Measurements from ENCODE around the gene RPRD1B.

The RPRD1B gene

GRCh38 chr20:38066969-38067716, 33.6 kb downstream of the RPRD1B start:
- in situ Hi-C loops (cut with MboI; ENCODE audit: low sequenced_read_pairs), result loop anchor here (25.0 kb wide), 1 partner anchor 345 kb away; no protein-coding TSS in a partner anchor

- in situ Hi-C loops (cut with MboI; ENCODE audit: low sequenced_read_pairs), result loop anchor here (25.0 kb wide), 1 partner anchor 344 kb away; no protein-coding TSS in a partner anchor
Measured at GRCh38 chr20:38067717-38068365, 34.3 kb downstream of the RPRD1B start.

- in situ Hi-C loops (cut with MboI; ENCODE audit: low sequenced_read_pairs), result loop anchor here (10.0 to 25.0 kb wide), 2 partner anchors 152 to 339 kb away; no protein-coding TSS in a partner anchor
Measured at GRCh38 chr20:38072898-38073297, 39.4 kb downstream of the RPRD1B start.

- in situ Hi-C loops (cut with MboI; ENCODE audit: low sequenced_read_pairs), result loop anchor here (10.0 to 25.0 kb wide), 2 partner anchors 151 to 339 kb away; no protein-coding TSS in a partner anchor
Measured at GRCh38 chr20:38073307-38074071, 39.9 kb downstream of the RPRD1B start.

- in situ Hi-C loops (cut with MboI; ENCODE audit: low sequenced_read_pairs), result loop anchor here (10.0 kb wide), 1 partner anchor 149 kb away; no protein-coding TSS in a partner anchor
Measured at GRCh38 chr20:38075161-38075998, 41.8 kb downstream of the RPRD1B start.

- in situ Hi-C loops (cut with MboI; ENCODE audit: low sequenced_read_pairs), result loop anchor here (10.0 kb wide), 1 partner anchor 148 kb away; no protein-coding TSS in a partner anchor
Measured at GRCh38 chr20:38076548-38076947, 43.0 kb downstream of the RPRD1B start.

- in situ Hi-C loops (cut with MboI; ENCODE audit: low sequenced_read_pairs), result loop anchor here (10.0 kb wide), 1 partner anchor 147 kb away; no protein-coding TSS in a partner anchor
Measured at GRCh38 chr20:38078084-38078483, 44.5 kb downstream of the RPRD1B start.

- in situ Hi-C loops (cut with MboI; ENCODE audit: low sequenced_read_pairs), result loop anchor here (10.0 kb wide), 1 partner anchor 145 kb away; no protein-coding TSS in a partner anchor
Measured at GRCh38 chr20:38079353-38079752, 45.8 kb downstream of the RPRD1B start.

GRCh38 chr20:38081575-38081974, 48.0 kb downstream of the RPRD1B start:
- in situ Hi-C loops (cut with MboI; ENCODE audit: low sequenced_read_pairs), result no loop called here

GRCh38 chr20:38082894-38083293, 49.3 kb downstream of the RPRD1B start:
- in situ Hi-C loops (cut with MboI; ENCODE audit: low sequenced_read_pairs), result no loop called here

- in situ Hi-C loops (cut with MboI; ENCODE audit: low sequenced_read_pairs), result no loop called here
Measured at GRCh38 chr20:38083338-38084048, 49.9 kb downstream of the RPRD1B start.

- in situ Hi-C loops (cut with MboI; ENCODE audit: low sequenced_read_pairs), result no loop called here
Measured at GRCh38 chr20:38084425-38084951, 50.9 kb downstream of the RPRD1B start.

GRCh38 chr20:38085026-38085425, 51.5 kb downstream of the RPRD1B start:
- in situ Hi-C loops (cut with MboI; ENCODE audit: low sequenced_read_pairs), result no loop called here

- in situ Hi-C loops (cut with MboI; ENCODE audit: low sequenced_read_pairs), result no loop called here
Measured at GRCh38 chr20:38089500-38089899, 56.0 kb downstream of the RPRD1B start.

- in situ Hi-C loops (cut with MboI; ENCODE audit: low sequenced_read_pairs), result no loop called here
Measured at GRCh38 chr20:38090061-38090460, 56.5 kb downstream of the RPRD1B start.

GRCh38 chr20:38091441-38092216, 58.1 kb downstream of the RPRD1B start:
- in situ Hi-C loops (cut with MboI; ENCODE audit: low sequenced_read_pairs), result no loop called here

GRCh38 chr20:38092260-38092857, 58.8 kb downstream of the RPRD1B start:
- in situ Hi-C loops (cut with MboI; ENCODE audit: low sequenced_read_pairs), result no loop called here

- in situ Hi-C loops (cut with MboI; ENCODE audit: low sequenced_read_pairs), result no loop called here
Measured at GRCh38 chr20:38092915-38093314, 59.4 kb downstream of the RPRD1B start.

Data from HL-60/S4 treated with phorbol 12-myristate 13-acetate at 8.2 ng/mL for 4 days and 3 days (cell line).